GM12878 (cell line): Measurements from ENCODE around the gene DNMBP. TPM values are rescaled to one million over a fixed set of nuclear protein-coding genes. Genes with fewer than 3 reads are reported as not detected.

Experiments
- ATAC-seq: fragments of 200-7000 bp; cut with Tn5 transposase; 3 replicates; pipeline ENCODE4 v1.9.1; 2020; ENCODE audit warnings: mild to moderate bottlenecking, moderate library complexity
- BruUV-seq: library from RNA; stranded (reverse); fragments of 400-500 nt; replicated peaks from 2 replicates; lab custom pipeline; 2021; lab: Mats Ljungman, UMichigan
- CTCF ChIA-PET: fragments of 300-600 bp; sonication (Branson Sonifier 250); formaldehyde crosslinking; extraction: SDS; loops from one replicate; lab custom pipeline; 2021; ENCODE audit warnings: inconsistent platforms; lab: Yijun Ruan, JAX
- POLR2A ChIA-PET: fragments of 350-600 bp; formaldehyde crosslinking; extraction: SDS; loops from one replicate; lab custom pipeline; 2021; ENCODE audit warnings: inconsistent platforms; lab: Charles Lee
- RAD21 ChIA-PET: fragments of 300-600 bp; sonication (Branson Sonifier 250); formaldehyde crosslinking; loops from one replicate; lab custom pipeline; 2023; ENCODE audit warnings: antibody characterized with exemption; ENCODE audit not compliant: unreplicated experiment; lab: Charles Lee
- SMC1A ChIA-PET: fragments of 300-600 bp; sonication (Branson Sonifier 250); formaldehyde crosslinking; loops from one replicate; lab custom pipeline; 2023; ENCODE audit not compliant: unreplicated experiment, uncharacterized antibody; lab: Charles Lee
- DNase-seq: peaks from one replicate; pipeline ENCODE4 v3.0.0-alpha.2; 2011; ENCODE audit warnings: low read depth, low spot score
- FAIRE-seq: peaks from 3 replicates; lab custom pipeline; 2011; peaks lifted over from hg19 to GRCh38; lab: Jason Lieb, UNC
- H2AFZ ChIP-seq: 2 replicates; pipeline ENCODE4 v1.6.0; 2011; ENCODE audit warnings: low read depth, low read length, control low read depth; ENCODE audit not compliant: control insufficient read depth
- H3K27ac ChIP-seq: 2 replicates; pipeline ENCODE4 v1.5.1; 2011; ENCODE audit warnings: control low read depth; ENCODE audit not compliant: control insufficient read depth, insufficient read depth
- H3K27me3 ChIP-seq, 2 experiments: replicated peaks in 1 of 2; 2 replicates each; pipeline versions ENCODE4 v1.6.0 to v1.6.1; 2011; ENCODE audit warnings: low read length in 1 of 2; ENCODE audit not compliant: control insufficient read depth in 2 of 2, insufficient read depth in 2 of 2
- H3K36me3 ChIP-seq, 2 experiments: 2 replicates each; pipeline ENCODE4 v1.5.1; 2011; ENCODE audit warnings: low read length in 1 of 2; ENCODE audit not compliant: control insufficient read depth in 2 of 2, insufficient read depth in 2 of 2
- H3K4me1 ChIP-seq: 2 replicates; pipeline ENCODE4 v1.6.1; 2011; ENCODE audit warnings: mild to moderate bottlenecking, low read length, moderate library complexity, mixed read lengths; ENCODE audit not compliant: control insufficient read depth, insufficient read depth
- H3K4me2 ChIP-seq: 2 replicates; pipeline ENCODE4 v1.6.0; 2011; ENCODE audit warnings: control low read depth; ENCODE audit not compliant: control insufficient read depth, insufficient read depth
- H3K4me3 ChIP-seq: fragments of 200-600 bp; sonication (generic); 2 replicates; pipeline ENCODE4 v1.5.1; 2016
- H3K79me2 ChIP-seq: 2 replicates; pipeline ENCODE4 v1.6.0; 2011; ENCODE audit warnings: low read length; ENCODE audit not compliant: control insufficient read depth, insufficient read depth
- H3K9ac ChIP-seq: 2 replicates; pipeline ENCODE4 v1.8.0; 2011; ENCODE audit warnings: low read length, control low read depth, mixed read lengths; ENCODE audit not compliant: control insufficient read depth, insufficient read depth
- H3K9me3 ChIP-seq: replicated peaks from 3 replicates; pipeline ENCODE4 v1.5.1; 2011; ENCODE audit warnings: mild to moderate bottlenecking, low read length; ENCODE audit not compliant: control insufficient read depth, insufficient read depth
- H4K20me1 ChIP-seq: 2 replicates; pipeline ENCODE4 v1.6.0; 2011; ENCODE audit not compliant: control insufficient read depth, insufficient read depth
- FOXM1 ChIP-seq: IDR thresholded peaks from 2 replicates; pipeline ENCODE4 v1.6.1; 2012; ENCODE audit warnings: low read depth, mild to moderate bottlenecking, inconsistent platforms, low read length, moderate library complexity
- MLLT1 ChIP-seq: fragments of 450-650 bp; IDR thresholded peaks from 2 replicates; pipeline ENCODE4 v1.6.1; 2016; ENCODE audit warnings: mild to moderate bottlenecking
- NFIC ChIP-seq: IDR thresholded peaks from 2 replicates; pipeline ENCODE4 v1.6.1; 2012; ENCODE audit warnings: low read depth, mild to moderate bottlenecking, inconsistent platforms, low read length, moderate library complexity
- NFYB ChIP-seq: IDR thresholded peaks from 2 replicates; pipeline ENCODE4 v1.6.1; 2011; ENCODE audit warnings: low read depth, mild to moderate bottlenecking, low read length, improper control_type of control experiment, moderate library complexity; ENCODE audit not compliant: insufficient read depth
- SP1 ChIP-seq: IDR thresholded peaks from one replicate; pipeline ENCODE4 v1.6.1; 2011; ENCODE audit warnings: low read depth, low read length
- ZNF207 ChIP-seq: fragments of 450-650 bp; IDR thresholded peaks from 2 replicates; pipeline ENCODE4 v1.6.1; 2014; ENCODE audit warnings: antibody characterized with exemption, mild to moderate bottlenecking, borderline replicate concordance
- WGBS: methylation state at CpG from one replicate; pipeline ENCODE4 v1.1.6; 2016; ENCODE audit warnings: low lambda C conversion rate; ENCODE audit not compliant: insufficient replicate concordance, insufficient coverage; ENCODE audit errors: missing lambda C conversion rate; 5-methylcytosine and 5-hydroxymethylcytosine counted together
- in situ Hi-C: fragments of 300-500 bp; cut with MboI; formaldehyde crosslinking; loops from 9 replicates; pipeline ENCODE4 v1.14.3; 2018; ENCODE audit warnings: mixed read lengths
- intact Hi-C: fragments of 100-400 bp; cut with micrococcal nuclease; formaldehyde crosslinking; loops from one replicate; pipeline ENCODE4 v1.14.2; 2022; ENCODE audit not compliant: unreplicated experiment
- polyA plus RNA-seq, 11 experiments: library from polyadenylated mRNA; depleted of rRNA in 4 of 11; unstranded in 6 of 11; stranded (reverse) in 5 of 11; fragments of >200 nt; fragmentation: Nextera tagmentation in 4 of 11; fragmentation: Illumina TruSeq in 1 of 11; extraction: Ambion mirVana in 4 of 11; extraction: Trizol in 1 of 11; gene quantifications; 1 replicate in 1 of 11; 2 replicates in 10 of 11; pipeline versions ENCODE4 v1.2.1 to v1.2.3, GENCODE V29; 2011 to 2016; ENCODE audit warnings: inconsistent platforms in 2 of 11, missing spikeins in 2 of 11, low read depth in 1 of 11
- total RNA-seq, 4 experiments: library from RNA; depleted of rRNA in 3 of 4; stranded (reverse); fragments of >200 nt in 3 of 4; fragmentation: Illumina TruSeq in 1 of 4; extraction: Trizol in 1 of 4; gene quantifications; 2 replicates each; pipeline versions ENCODE4 v1.2.1 to v1.2.3, GENCODE V29; 2013 to 2021

The DNMBP gene
- total and polyA plus RNA-seq, 10 of the 15 experiments (the other 5 are each of a cell fraction or from before 2014, with no cell fraction given), result 7.1 to 45.0 (median 22.0) TPM

- Histone ChIP-seq H3K4me1 (no peaks in the 10 kb centered on the region), H3K4me2 (no peak overlapping the region), H3K27ac (no peak overlapping the region), H3K9me3 (no peaks in the 10 kb centered on the region), H2AFZ (no peak overlapping the region), H4K20me1 (no peaks in the 10 kb centered on the region), H3K79me2 (no peaks in the 10 kb centered on the region; the same call in 1 of the 2 replicates), H3K36me3 (peaks cover 16 to 27% of the 10 kb centered on the region in 2 experiments; a peak in 3 of 4 replicates), H3K4me3 (no peak overlapping the region), H3K9ac (no peak overlapping the region), H3K27me3 (no peaks in the 10 kb centered on the region)
- CTCF ChIA-PET, result interaction anchor here (0.8 to 4.8 kb wide), 6 partner anchors 10 to 120 kb away, joined by 3 to 33 read pairs (median 4); partner anchors contain the start of gene DNMBP
- SMC1A ChIA-PET, result interaction anchor here (0.6 to 4.2 kb wide), 5 partner anchors 15 to 209 kb away, joined by 3 to 21 read pairs (median 3); no protein-coding TSS in a partner anchor
- TF ChIP-seq MLLT1 (no peak), NFIC (no peak), NFYB (no peak), SP1 (no peak), FOXM1 (no peak), ZNF207 (no peak)
- BruUV-seq, result no TSS peak
- POLR2A ChIA-PET, result interaction anchor here (0.7 to 1.0 kb wide), 2 partner anchors 8 to 28 kb away, joined by 3 read pairs; no protein-coding TSS in a partner anchor
- FAIRE-seq, result no peak
- 94% methylated on average over 4 of the region's 4 CpGs for WGBS
- ATAC-seq, result no peak
- no peak for DNase-seq
- intact Hi-C loops (no loop called here), in situ Hi-C loops (no loop called here)
- RAD21 ChIA-PET, result interaction anchor here (0.9 to 2.4 kb wide), 3 partner anchors 80 to 120 kb away, joined by 3 to 10 read pairs (median 8); no protein-coding TSS in a partner anchor
Observed at GRCh38 chr10:99965700-99966099, 44.0 kb downstream of the DNMBP start.
